GM20000 (cell line): ENCODE results near the gene LEKR1.

Experiments used
- DNase-seq: peaks from one replicate; pipeline ENCODE4 v3.0.0; 2012; ENCODE audit warnings: low spot score
- TF ChIP-seq, protein P1 (sequence below): IDR thresholded peaks from 2 replicates; pipeline ENCODE4 v1.5.1; 2012; ENCODE audit warnings: mild to moderate bottlenecking, control low read depth; ENCODE audit errors: extremely low read depth, missing control alignments

Gene LEKR1

DNA sequence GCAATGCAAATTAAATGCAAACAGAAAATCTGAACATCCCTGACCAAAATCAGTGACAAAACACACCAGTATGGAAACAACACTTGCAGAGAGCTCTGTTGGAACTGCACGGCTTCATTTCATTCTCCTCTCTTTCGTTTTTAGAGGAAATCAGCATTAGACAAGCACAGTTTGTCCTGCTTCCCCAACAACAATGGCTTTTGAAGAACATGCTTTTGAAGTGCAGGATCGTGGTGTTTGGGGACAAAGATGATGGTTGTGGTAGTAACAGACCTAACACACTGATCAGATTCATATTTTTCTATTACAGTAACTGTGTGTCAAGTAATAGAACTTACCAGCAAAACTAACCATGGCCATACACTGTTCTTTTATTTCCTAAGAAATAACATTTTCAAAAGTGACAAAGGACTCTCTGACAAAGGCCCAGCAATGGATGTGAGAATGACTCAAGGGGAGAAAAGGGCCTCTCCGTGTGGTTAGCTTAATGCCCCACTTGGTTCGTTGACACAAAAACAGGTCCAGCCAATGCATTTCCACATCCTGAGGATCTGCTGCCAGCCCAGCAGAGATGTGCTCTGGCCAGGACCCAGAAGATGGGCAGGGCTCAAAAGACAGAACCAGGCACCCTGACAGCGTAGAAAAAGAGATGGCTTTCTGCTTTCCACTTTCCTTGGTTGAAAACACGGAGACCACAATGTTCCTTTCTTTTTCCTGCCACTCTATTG lies 249.7 kb downstream of the LEKR1 start:
- no peak for DNase-seq
- TF ChIP-seq, protein P1, sequence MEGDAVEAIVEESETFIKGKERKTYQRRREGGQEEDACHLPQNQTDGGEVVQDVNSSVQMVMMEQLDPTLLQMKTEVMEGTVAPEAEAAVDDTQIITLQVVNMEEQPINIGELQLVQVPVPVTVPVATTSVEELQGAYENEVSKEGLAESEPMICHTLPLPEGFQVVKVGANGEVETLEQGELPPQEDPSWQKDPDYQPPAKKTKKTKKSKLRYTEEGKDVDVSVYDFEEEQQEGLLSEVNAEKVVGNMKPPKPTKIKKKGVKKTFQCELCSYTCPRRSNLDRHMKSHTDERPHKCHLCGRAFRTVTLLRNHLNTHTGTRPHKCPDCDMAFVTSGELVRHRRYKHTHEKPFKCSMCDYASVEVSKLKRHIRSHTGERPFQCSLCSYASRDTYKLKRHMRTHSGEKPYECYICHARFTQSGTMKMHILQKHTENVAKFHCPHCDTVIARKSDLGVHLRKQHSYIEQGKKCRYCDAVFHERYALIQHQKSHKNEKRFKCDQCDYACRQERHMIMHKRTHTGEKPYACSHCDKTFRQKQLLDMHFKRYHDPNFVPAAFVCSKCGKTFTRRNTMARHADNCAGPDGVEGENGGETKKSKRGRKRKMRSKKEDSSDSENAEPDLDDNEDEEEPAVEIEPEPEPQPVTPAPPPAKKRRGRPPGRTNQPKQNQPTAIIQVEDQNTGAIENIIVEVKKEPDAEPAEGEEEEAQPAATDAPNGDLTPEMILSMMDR: no peak

DNA sequence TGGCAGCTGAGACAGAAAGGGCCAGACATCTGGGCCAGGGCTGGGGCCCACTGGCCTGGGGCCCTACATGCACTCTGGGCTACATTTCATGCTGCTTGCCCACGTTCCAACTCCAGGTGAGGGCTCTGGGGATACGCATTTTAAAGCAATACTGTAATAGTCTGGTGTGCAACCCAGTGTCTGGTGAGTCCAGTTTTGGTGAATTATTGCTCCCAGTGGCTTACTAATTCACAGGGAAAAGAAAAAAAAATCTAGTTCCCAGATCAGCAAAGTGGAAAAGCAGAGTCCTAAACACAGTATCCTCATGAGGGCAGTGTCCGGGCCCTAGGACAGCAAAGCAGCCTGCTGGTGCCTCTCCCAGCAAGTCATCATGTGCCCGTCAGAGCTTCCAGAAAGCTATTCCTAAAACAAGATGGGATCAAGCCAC lies 251.4 kb downstream of the LEKR1 start:
- TF ChIP-seq, protein P1: no peak
- no peak for DNase-seq

DNA sequence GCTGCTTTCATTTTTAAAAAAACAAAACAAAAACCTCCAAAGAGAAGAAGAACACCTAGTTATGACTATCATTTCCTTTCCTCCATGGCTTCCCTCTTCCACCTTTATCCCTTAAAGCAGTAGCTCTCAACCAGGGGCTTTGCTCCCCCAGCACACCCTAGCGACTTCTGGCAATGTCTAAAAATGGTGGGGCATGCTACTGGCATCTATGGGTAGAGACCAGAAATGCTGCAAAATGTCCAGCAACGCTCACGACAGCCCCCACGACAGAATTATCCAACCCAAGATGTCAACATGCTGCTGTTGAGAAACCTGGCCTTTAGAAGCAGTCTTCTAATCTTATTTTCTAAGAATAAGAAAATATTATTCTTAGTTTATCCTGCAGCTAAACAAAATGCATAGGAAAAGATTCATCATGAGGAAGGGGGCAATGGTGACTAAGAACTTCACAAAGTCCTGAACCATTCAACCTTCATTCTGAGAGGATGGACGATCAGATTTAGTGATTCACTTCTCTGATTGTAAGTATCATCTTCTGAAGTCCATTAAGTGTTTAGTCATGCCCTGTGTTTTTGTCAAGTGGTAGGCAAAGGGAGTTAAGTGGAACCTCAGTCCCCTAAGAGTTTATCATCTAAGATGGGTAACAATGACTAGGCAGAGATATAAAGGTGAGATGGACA lies 252.1 kb downstream of the LEKR1 start:
- no peak for DNase-seq
- TF ChIP-seq, protein P1: no peak

DNA sequence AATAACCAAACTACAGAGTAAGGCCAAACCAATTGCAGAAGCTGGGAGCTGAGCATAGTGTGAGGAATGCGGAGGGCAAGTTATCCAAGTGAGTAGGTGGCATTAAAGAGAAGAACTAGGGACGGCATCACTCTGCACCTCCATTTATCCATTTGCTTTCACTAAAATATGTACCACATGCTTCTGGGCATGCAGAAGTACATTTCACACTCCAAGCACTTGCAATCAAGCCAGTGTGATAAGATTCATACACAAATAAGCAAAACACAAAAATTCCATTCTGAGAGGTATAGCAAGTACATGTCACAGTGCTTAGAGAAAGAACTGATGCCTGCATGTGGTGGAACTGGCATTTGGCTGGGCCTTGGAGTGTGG lies 252.6 kb downstream of the LEKR1 start:
- TF ChIP-seq, protein P1: no peak
- DNase-seq: no peak

DNA sequence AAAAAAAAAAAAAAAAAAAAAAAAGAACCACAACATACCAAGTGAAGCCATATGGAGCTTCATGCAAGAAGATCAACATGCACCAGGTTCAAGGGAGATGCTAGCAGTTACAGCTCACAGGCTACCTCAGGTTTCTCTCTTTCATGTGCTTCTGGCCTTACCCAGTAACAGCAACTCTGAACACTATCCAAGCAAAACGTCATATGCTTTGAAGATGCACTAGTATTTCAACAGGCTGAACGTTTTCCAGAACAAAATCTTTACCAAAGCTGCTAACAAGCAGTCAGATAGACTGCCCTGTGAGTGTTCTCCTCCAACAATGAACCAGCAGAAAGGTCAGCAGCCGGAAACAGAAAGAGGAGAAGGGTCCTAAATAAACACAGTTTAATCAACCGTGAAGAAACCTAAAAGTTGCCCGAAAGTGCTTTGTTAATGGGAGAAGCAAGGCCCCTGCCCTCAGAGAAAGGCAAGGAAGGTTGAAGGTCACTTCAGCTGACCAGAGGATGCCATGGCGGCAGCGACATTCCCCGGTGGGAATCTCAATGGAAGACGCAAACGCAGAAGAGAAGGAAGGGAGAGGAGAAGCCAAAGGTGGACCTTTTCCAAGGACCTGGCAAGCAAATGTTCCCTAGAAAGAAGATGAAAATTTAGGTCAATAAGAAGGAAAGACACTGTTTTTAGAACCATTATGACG lies 253.7 kb downstream of the LEKR1 start:
- TF ChIP-seq, protein P1: no peak

DNA sequence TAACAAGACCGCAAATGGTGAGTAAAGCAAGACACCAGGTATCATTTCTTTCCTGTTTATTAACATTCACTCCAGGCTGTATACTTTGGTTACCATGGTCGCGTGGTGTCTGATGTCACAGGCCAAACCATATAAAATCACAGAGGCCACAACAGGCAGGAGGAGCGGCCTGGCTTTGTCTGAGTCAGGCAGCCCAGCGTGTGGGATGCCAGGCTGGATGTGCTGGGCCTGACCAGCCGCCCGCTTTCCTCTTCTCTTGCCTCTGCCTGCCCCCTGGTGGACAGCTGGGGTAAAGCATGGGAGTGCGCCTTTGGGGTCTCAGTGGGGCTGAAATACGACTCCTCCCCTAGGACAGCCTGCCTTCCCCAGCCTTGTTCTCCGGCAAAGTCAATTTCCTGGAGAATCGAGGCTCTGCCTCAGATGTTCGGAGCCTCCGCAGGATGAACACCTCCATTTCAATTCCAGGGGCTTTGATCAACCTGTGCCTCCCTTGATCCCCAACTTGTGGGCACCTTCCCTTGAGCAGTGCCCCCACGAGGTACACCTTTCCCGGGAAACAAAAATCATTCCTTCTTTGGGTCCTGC lies 255.6 kb downstream of the LEKR1 start:
- peak; percentile 75 for DNase-seq
- TF ChIP-seq, protein P1: peak; percentile 88

More for the DNA sequence above, 253.7 kb downstream of the LEKR1 start:
- no peak for DNase-seq

DNA sequence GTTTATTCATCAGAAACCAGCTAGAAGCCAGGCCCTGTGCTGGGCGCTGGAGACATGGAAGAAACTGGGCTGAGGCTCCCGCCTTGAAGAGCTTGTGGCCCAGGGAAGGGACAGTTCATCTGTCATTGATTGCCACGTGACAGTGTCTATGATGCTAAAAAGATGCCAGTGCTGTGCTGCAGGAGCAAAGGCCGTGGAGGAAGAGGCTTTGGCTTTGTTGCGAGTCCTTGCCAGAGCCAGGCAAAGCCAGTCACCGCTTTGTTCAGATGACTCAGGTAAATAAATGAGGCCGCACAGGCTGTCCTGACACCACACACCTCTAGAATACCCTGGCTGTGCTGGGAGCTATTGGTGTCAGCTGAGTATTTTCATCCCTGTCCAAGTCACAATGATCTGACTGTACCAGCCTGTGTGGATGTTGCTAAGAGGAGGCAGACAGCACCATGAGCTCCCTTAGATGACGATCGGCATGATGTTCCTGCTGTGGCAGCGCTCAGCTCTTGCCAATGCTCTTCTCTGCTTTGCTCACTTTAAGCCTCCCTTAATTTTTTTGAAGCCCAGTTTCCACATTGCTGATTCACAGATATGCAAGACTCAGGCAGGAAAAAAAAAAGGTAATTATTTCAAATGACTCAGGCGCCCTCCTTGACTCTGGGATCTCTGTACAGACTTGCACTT lies 256.3 kb downstream of the LEKR1 start:
- no peak for DNase-seq
- TF ChIP-seq, protein P1: no peak
